B cell (primary cell): Measurements from ENCODE around the gene PPP2R2B. TPM values are rescaled to one million over a fixed set of nuclear protein-coding genes. Genes with fewer than 3 reads are reported as not detected.

Experiments used
- ATAC-seq: fragments of 200-7000 bp; cut with Tn5 transposase; one replicate; pipeline ENCODE4 v1.10.0; 2021; ENCODE audit warnings: low read depth, mild to moderate bottlenecking, moderate number of reproducible peaks, moderate library complexity
- CTCF ChIA-PET: fragments of 350-600 bp; sonication (Branson Sonifier 250); formaldehyde crosslinking; loops from one replicate; lab custom pipeline; 2021; ENCODE audit warnings: antibody characterized with exemption, inconsistent platforms; lab: Charles Lee
- POLR2A ChIA-PET: fragments of 350-600 bp; sonication (Branson Sonifier 250); formaldehyde crosslinking; loops from one replicate; lab custom pipeline; 2021; ENCODE audit warnings: antibody characterized with exemption; lab: Charles Lee
- DNase-seq: peaks from one replicate; pipeline ENCODE4 v3.0.0; 2013
- H2AFZ ChIP-seq: 2 replicates; pipeline ENCODE4 v1.6.1; 2012; ENCODE audit warnings: mild to moderate bottlenecking, low read depth, low read length; ENCODE audit not compliant: insufficient read depth, poor library complexity, severe bottlenecking
- H3K27ac ChIP-seq, 2 donors: 1 replicate in 1 of 2; 2 replicates in 1 of 2; pipeline ENCODE4 v1.5.1; 2012 to 2013; ENCODE audit warnings: low read length in 2 of 2, mild to moderate bottlenecking in 2 of 2, moderate library complexity in 1 of 2
- H3K27me3 ChIP-seq, 4 experiments: fragments of 200-600 bp in 1 of 4; sonication (generic) in 1 of 4; replicated peaks in 1 of 4; 1 replicate in 2 of 4; 2 replicates in 2 of 4; pipeline versions ENCODE4 v1.6.1 to v1.7.0; 2013 to 2016; ENCODE audit warnings: low read length in 3 of 4, mild to moderate bottlenecking in 2 of 4, mixed read lengths in 1 of 4, moderate library complexity in 1 of 4; ENCODE audit not compliant: insufficient read depth in 4 of 4, control insufficient read depth in 3 of 4; ENCODE audit errors: control extremely low read depth in 1 of 4
- H3K36me3 ChIP-seq, 2 experiments: replicated peaks in 1 of 2; 1 replicate in 1 of 2; 2 replicates in 1 of 2; pipeline versions ENCODE4 v1.6.1 to v1.7.1; 2013; ENCODE audit warnings: low read length in 1 of 2; ENCODE audit not compliant: insufficient read depth in 2 of 2, control insufficient read depth in 1 of 2; ENCODE audit errors: control extremely low read depth in 1 of 2, extremely low read depth in 1 of 2
- H3K4me1 ChIP-seq, 2 donors: fragments of 200-600 bp in 1 of 2; sonication (generic) in 1 of 2; 1 replicate in 1 of 2; 2 replicates in 1 of 2; pipeline versions ENCODE4 v1.5.1 to v1.6.1; 2013 to 2017; ENCODE audit warnings: low read length in 2 of 2; ENCODE audit not compliant: control insufficient read depth in 2 of 2, insufficient read depth in 2 of 2
- H3K4me2 ChIP-seq: replicated peaks from 2 replicates; pipeline ENCODE3; 2012; ENCODE audit warnings: mild to moderate bottlenecking, low read depth, low read length; ENCODE audit not compliant: poor library complexity, severe bottlenecking
- H3K4me3 ChIP-seq, 5 experiments: fragments of 200-600 bp in 1 of 5; sonication (generic) in 1 of 5; 1 replicate in 3 of 5; 2 replicates in 2 of 5; pipeline versions ENCODE4 v1.5.1 to v1.7.0; 2011 to 2016; ENCODE audit warnings: low read length in 4 of 5, mild to moderate bottlenecking in 4 of 5, low read depth in 2 of 5, control low read depth in 1 of 5, moderate library complexity in 1 of 5; ENCODE audit not compliant: insufficient read depth in 1 of 5; ENCODE audit errors: control extremely low read depth in 1 of 5, extremely low read depth in 1 of 5
- H3K79me2 ChIP-seq: fragments of 200-600 bp; sonication (generic); one replicate; pipeline ENCODE4 v1.6.0; 2016; ENCODE audit warnings: low read length; ENCODE audit not compliant: control insufficient read depth, insufficient read depth
- H3K9ac ChIP-seq: fragments of 200-600 bp; sonication (generic); 2 replicates; pipeline ENCODE4 v1.6.1; 2017; ENCODE audit warnings: mild to moderate bottlenecking, low read length, moderate library complexity
- H3K9me3 ChIP-seq, 3 donors: one replicate each; pipeline versions ENCODE4 v1.6.1 to v1.7.1; 2013; ENCODE audit warnings: low read length in 2 of 3; ENCODE audit not compliant: control insufficient read depth in 2 of 3, insufficient read depth in 1 of 3; ENCODE audit errors: control extremely low read depth in 1 of 3
- H4K20me1 ChIP-seq: 2 replicates; pipeline ENCODE4 v1.6.0; 2012; ENCODE audit warnings: mild to moderate bottlenecking, low read length; ENCODE audit not compliant: insufficient read depth, control insufficient read depth, poor library complexity, severe bottlenecking
- H3K27ac Mint-ChIP-seq: one replicate; pipeline ENCODE4 v1.8.0; 2021; ENCODE audit warnings: mixed read lengths
- H3K27me3 Mint-ChIP-seq: one replicate; pipeline ENCODE4 v1.8.0; 2021; ENCODE audit warnings: mixed read lengths
- H3K4me1 Mint-ChIP-seq: one replicate; pipeline ENCODE4 v1.8.0; 2021; ENCODE audit warnings: mixed read lengths
- H3K4me3 Mint-ChIP-seq: one replicate; pipeline ENCODE4 v1.8.0; 2021; ENCODE audit warnings: mixed read lengths
- H3K9me3 Mint-ChIP-seq: one replicate; pipeline ENCODE4 v1.8.0; 2022; ENCODE audit warnings: mixed read lengths; ENCODE audit not compliant: insufficient read depth
- EZH2 ChIP-seq: IDR thresholded peaks from 2 replicates; pipeline ENCODE4 v1.6.1; 2012; ENCODE audit warnings: borderline replicate concordance, low read depth, mild to moderate bottlenecking, moderate library complexity, low read length; ENCODE audit not compliant: insufficient read depth, poor library complexity, severe bottlenecking
- WGBS: methylation state at CpG from one replicate; pipeline ENCODE4 v1.1.5; 2013; ENCODE audit warnings: missing lambda C conversion rate; ENCODE audit not compliant: insufficient coverage; 5-methylcytosine and 5-hydroxymethylcytosine counted together
- intact Hi-C: fragments of 100-400 bp; cut with micrococcal nuclease; formaldehyde crosslinking; loops from one replicate; pipeline ENCODE4 v1.10.0; 2022
- polyA plus RNA-seq: library from polyadenylated mRNA; depleted of rRNA; stranded (reverse); fragments of >200 nt; gene quantifications from 2 replicates; pipeline ENCODE4 v1.2.3, GENCODE V29; 2012
- total RNA-seq, 2 donors: library from RNA; stranded (reverse); fragments of 120-200 nt in 1 of 2; gene quantifications; 1 replicate in 1 of 2; 2 replicates in 1 of 2; pipeline versions ENCODE4 v1.2.3 to v1.2.4, GENCODE V29; 2013 to 2022
- TF ChIP-seq, protein P1 (sequence below): fragments of 200-600 bp; IDR thresholded peaks from one replicate; pipeline ENCODE4 v1.8.0; 2022; ENCODE audit warnings: antibody characterized with exemption, mild to moderate bottlenecking

PPP2R2B gene
- total and polyA plus RNA-seq, 2 donors (not counting 1 experiment from before 2014, with no cell fraction given): 0.03 TPM; not detected in 1

DNA sequence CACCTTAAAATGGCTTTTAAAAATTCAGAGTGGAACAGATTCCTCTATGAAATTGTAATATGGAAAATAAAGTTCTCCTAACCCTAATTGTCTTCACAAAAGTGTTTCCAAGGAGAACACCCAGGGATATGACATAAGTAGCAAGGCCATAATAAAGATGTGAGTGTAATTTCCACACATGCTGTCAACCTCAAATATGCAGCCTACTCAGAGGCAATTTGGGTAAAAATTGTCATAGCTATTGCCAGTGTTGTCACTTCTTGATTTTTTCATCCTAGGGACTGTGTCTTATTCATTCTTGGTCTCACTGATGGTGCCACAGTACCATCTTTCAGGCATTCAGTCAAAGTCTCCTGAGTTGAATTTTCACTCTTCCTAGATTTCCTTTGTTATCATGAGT is 100.3 kb downstream of the PPP2R2B start:
- H3K27me3 Mint-ChIP-seq: peaks cover 3% of the 10 kb centered on the region
- Histone ChIP-seq H3K79me2 (no peaks in the 10 kb centered on the region), H3K27me3 (no peaks in the 10 kb centered on the region), H2AFZ (no peak overlapping the region), H3K9me3 (no peaks in the 10 kb centered on the region), H3K4me1 (no peaks in the 10 kb centered on the region), H3K4me2 (no peak overlapping the region), H4K20me1 (no peaks in the 10 kb centered on the region), H3K36me3 (no peaks in the 10 kb centered on the region), H3K4me3 (no peak overlapping the region), H3K27ac (no peak overlapping the region), H3K9ac (no peak overlapping the region)
- TF ChIP-seq EZH2: no peak
- TF ChIP-seq, protein P1, sequence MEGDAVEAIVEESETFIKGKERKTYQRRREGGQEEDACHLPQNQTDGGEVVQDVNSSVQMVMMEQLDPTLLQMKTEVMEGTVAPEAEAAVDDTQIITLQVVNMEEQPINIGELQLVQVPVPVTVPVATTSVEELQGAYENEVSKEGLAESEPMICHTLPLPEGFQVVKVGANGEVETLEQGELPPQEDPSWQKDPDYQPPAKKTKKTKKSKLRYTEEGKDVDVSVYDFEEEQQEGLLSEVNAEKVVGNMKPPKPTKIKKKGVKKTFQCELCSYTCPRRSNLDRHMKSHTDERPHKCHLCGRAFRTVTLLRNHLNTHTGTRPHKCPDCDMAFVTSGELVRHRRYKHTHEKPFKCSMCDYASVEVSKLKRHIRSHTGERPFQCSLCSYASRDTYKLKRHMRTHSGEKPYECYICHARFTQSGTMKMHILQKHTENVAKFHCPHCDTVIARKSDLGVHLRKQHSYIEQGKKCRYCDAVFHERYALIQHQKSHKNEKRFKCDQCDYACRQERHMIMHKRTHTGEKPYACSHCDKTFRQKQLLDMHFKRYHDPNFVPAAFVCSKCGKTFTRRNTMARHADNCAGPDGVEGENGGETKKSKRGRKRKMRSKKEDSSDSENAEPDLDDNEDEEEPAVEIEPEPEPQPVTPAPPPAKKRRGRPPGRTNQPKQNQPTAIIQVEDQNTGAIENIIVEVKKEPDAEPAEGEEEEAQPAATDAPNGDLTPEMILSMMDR: no peak
- DNase-seq (no peak), ATAC-seq (no peak)
- H3K4me1 Mint-ChIP-seq: no peaks in the 10 kb centered on the region
- ChIA-PET POLR2A (no interaction called here), CTCF (no interaction called here)
- H3K27ac Mint-ChIP-seq: no peak overlapping the region
- no peak overlapping the region for H3K4me3 Mint-ChIP-seq
- H3K9me3 Mint-ChIP-seq: no peaks in the 10 kb centered on the region
- intact Hi-C loops: no loop called here

DNA sequence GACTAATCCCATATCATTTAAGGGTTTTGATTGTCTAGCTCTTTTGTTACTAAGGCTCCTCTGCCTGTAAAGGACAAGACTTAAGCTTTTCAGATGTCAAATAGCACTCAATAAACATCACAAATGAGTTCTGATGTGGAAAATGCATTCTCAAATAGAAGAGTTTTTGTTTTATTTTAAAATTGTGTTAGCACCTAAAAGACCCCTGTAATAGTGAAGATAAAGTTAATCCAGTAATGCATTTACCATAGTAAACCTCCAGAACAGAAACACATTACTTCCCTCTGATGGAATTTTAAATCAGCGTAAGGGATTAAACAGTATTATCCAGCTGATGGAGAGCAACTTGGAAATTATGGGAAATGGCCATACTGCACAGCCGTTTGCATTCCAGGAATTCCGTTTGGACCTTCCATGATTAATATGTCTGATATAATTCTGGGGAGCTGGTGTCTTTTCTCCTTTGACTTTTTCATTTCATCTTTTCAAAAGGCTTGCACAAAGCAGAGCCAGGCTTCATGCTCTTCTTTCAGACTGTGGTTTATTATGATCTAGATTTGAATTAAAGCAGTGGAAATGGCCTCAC is 105.6 kb downstream of the PPP2R2B start:
- TF ChIP-seq EZH2: no peak
- TF ChIP-seq, protein P1: no peak
- Mint-ChIP-seq H3K4me3 (no peak overlapping the region), H3K9me3 (no peaks in the 10 kb centered on the region), H3K4me1 (no peaks in the 10 kb centered on the region), H3K27me3 (peaks cover 3% of the 10 kb centered on the region), H3K27ac (no peak overlapping the region)
- no peak for ATAC-seq
- H3K9me3 ChIP-seq: no peaks in the 10 kb centered on the region
- H3K9ac ChIP-seq: no peak overlapping the region
- H4K20me1 ChIP-seq: no peaks in the 10 kb centered on the region
- no peaks in the 10 kb centered on the region for H3K27me3 ChIP-seq
- ChIA-PET POLR2A (no interaction called here), CTCF (no interaction called here)
- H2AFZ ChIP-seq: no peak overlapping the region
- H3K4me2 ChIP-seq: no peak overlapping the region
- H3K4me1 ChIP-seq: no peaks in the 10 kb centered on the region
- H3K27ac ChIP-seq: no peak overlapping the region
- intact Hi-C loops: no loop called here
- no peak overlapping the region for H3K4me3 ChIP-seq
- no peaks in the 10 kb centered on the region for H3K79me2 ChIP-seq
- no CpG with 5 or more reads among the region's 3 CpGs for WGBS
- H3K36me3 ChIP-seq: no peaks in the 10 kb centered on the region
- DNase-seq: no peak
